Neuron (in vitro differentiated cells): ENCODE results near the gene ZBTB4.
A peak's percentile ranks its signal among the peaks of the same experiment; 100 is the strongest.
"Not testable (repeated sequence)": the region's sequence is repeated elsewhere in the genome, so short reads cannot be mapped to it uniquely, and the experiment has no call there.

ENCODE experiments used
- H2AFZ ChIP-seq: one replicate; pipeline ENCODE4 v1.6.1; 2013; ENCODE audit warnings: low read depth, mild to moderate bottlenecking, inconsistent platforms, low read length, moderate library complexity
- H3K27me3 ChIP-seq: one replicate; pipeline ENCODE4 v1.6.1; 2013; ENCODE audit warnings: low read length; ENCODE audit not compliant: insufficient read depth
- H3K36me3 ChIP-seq: one replicate; pipeline ENCODE4 v1.6.1; 2013; ENCODE audit warnings: low read length; ENCODE audit not compliant: insufficient read depth
- H3K4me1 ChIP-seq: one replicate; pipeline ENCODE4 v1.6.1; 2013; ENCODE audit warnings: low read length; ENCODE audit not compliant: insufficient read depth
- H3K4me3 ChIP-seq: 2 replicates; pipeline ENCODE4 v1.5.1; 2013; ENCODE audit warnings: mild to moderate bottlenecking, low read length, moderate library complexity
- H3K9me3 ChIP-seq: one replicate; pipeline ENCODE4 v1.6.1; 2013; ENCODE audit warnings: low read length

ZBTB4 gene

DNA sequence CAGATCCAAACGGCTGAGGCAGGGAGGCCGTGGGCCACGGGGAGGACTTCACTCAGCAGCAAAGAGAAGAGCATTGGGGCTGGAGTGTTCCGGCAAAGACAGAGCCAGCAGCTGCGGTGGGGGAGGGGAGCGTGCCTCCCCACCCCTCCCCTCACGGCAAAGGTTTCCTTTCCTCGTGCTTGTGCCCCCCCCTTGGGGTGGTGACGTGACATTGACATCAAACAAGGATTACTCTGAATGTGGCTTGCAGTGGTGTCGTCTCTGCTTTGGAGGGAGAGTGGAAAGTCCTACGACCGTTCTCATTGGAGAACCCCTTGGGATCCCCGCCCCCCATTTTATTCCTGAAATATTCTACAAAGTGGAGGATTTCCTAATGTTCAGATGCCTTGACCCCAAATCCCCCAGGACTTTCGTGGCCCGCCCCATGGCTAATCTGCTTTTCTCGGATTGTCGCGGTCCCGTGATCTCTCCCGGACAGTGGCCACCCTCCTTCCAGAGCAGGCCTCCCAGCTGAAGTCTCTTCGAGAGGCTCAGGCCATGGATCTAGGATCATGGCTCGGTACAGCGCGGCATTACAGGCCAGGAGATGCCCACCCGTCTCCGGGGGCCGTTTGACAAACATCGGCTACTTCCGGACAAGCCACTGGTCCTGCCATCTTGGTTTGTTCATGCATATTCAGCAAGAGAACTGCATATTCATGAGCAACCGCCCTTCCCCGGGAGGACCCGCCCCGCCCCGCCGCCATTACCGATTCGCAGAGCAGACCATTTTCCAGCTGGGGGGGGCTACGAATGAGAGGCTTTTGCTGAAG lies 4.0 kb upstream of the ZBTB4 start:
- H2AFZ ChIP-seq, result peak overlapping the region; percentile 30
- peak overlapping the region; percentile 81 for H3K4me3 ChIP-seq
- no peaks in the 10 kb centered on the region for H3K27me3 ChIP-seq
- peaks cover 35% of the 10 kb centered on the region for H3K4me1 ChIP-seq
- H3K9me3 ChIP-seq, result no peaks in the 10 kb centered on the region
- H3K36me3 ChIP-seq, result peaks cover 11% of the 10 kb centered on the region

DNA sequence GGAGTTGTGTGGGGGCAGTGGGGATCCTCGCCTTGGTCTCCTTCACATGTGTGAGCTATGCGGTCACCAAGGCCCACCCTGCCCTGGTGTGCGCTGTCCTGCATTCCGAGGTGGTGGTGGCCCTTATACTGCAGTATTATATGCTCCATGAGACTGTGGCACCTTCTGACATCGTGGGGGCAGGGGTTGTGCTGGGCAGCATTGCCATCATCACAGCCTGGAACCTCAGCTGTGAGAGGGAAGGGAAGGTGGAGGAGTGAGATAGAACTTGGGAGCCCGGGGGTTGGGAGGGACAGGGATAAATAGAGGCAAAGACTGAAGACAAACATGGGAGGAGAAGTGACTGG lies 3.3 kb upstream of the ZBTB4 start:
- not testable (repeated sequence) for H2AFZ ChIP-seq, H3K36me3 ChIP-seq, H3K27me3 ChIP-seq, H3K9me3 ChIP-seq
- Histone ChIP-seq H3K4me3 (peak overlapping the region; percentile 81), H3K4me1 (peaks cover 42% of the 10 kb centered on the region)

DNA sequence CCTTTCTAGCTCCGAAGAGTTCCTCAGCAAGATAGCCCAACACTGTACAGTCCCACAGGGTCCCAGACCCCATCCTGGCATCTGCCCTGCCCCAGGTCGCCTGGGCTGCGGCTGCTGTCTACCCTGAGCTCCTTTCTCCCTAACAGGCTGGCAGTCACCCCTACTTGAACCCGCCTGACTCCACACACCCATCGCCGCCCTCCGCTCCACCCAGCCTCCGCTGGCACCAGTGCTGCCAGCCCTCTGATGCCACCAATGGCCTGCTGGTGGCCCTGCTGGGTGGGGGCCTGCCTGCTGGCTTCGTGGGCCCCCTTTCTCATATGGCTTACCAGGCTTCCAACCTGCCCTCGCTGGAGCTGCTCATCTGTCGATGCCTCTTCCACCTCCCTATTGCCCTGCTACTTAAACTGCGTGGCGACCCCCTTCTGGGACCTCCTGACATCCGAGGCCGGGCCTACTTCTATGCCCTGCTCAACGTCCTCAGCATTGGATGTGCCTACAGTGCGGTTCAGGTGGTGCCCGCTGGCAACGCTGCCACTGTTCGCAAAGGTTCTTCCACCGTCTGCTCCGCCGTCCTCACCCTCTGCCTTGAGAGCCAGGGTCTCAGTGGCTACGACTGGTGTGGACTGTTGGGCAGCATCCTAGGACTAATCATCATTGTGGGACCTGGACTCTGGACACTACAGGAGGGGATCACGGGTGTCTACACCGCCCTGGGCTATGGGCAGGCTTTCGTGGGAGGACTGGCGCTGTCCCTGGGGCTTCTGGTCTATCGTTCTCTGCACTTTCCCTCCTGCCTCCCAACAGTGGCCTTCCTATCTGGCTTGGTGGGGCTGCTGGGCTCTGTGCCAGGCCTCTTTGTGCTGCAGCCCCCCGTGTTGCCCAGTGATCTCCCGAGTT lies 2.7 kb upstream of the ZBTB4 start:
- not testable (repeated sequence) for H2AFZ ChIP-seq, H3K36me3 ChIP-seq, H3K9me3 ChIP-seq, H3K27me3 ChIP-seq, H3K4me3 ChIP-seq
- peaks cover 44% of the 10 kb centered on the region for H3K4me1 ChIP-seq

DNA sequence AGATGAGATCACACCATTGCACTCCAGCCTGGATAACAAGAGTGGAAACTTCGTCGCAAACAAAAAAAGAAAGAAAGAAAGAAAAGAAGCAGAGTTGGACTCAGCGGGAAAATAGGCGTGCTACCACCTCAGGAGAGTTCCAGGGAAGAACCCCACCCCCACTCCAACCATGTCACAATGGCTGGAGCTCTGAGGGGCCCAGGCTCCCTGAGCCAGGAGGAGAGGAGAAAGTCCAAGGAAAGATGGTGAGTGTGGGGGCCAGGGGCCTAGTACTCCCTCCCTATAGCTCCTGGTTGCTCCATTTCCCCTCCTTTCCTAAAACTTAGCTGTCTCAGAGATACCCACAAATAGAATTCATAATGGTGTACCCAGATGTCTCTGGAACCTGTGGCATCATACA lies 1.8 kb upstream of the ZBTB4 start, which contains the start of gene SLC35G6:
SLC35G6 (plus strand) TSS at position 172 of the 400 bp plus-strand sequence; CDS start at position 243, 71 bp downstream.
- Histone ChIP-seq H3K4me1 (peaks cover 42% of the 10 kb centered on the region), H3K4me3 (peak within 1 kb of the TSS; percentile 58)
- H3K9me3 ChIP-seq, H2AFZ ChIP-seq, H3K27me3 ChIP-seq, H3K36me3 ChIP-seq: not testable (repeated sequence)

DNA sequence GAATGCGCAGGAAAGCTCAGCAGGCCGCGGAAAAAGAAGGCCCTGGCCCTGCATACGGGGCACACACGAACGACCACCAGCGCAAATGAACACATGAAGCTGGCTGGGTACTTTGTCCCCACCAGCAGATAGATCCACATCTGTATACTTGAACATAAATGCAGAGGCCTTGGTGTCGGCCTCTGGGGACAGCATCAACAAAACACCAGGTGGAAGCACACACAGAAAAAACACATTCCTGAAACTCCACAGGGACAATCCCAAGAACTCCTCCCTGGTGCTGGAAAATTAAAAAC lies 606 bp upstream of the ZBTB4 start:
- Histone ChIP-seq H2AFZ (peak overlapping the region; percentile 8), H3K36me3 (no peaks in the 10 kb centered on the region), H3K9me3 (no peaks in the 10 kb centered on the region), H3K27me3 (no peaks in the 10 kb centered on the region), H3K4me1 (peaks cover 33% of the 10 kb centered on the region), H3K4me3 (peak overlapping the region; percentile 58)

DNA sequence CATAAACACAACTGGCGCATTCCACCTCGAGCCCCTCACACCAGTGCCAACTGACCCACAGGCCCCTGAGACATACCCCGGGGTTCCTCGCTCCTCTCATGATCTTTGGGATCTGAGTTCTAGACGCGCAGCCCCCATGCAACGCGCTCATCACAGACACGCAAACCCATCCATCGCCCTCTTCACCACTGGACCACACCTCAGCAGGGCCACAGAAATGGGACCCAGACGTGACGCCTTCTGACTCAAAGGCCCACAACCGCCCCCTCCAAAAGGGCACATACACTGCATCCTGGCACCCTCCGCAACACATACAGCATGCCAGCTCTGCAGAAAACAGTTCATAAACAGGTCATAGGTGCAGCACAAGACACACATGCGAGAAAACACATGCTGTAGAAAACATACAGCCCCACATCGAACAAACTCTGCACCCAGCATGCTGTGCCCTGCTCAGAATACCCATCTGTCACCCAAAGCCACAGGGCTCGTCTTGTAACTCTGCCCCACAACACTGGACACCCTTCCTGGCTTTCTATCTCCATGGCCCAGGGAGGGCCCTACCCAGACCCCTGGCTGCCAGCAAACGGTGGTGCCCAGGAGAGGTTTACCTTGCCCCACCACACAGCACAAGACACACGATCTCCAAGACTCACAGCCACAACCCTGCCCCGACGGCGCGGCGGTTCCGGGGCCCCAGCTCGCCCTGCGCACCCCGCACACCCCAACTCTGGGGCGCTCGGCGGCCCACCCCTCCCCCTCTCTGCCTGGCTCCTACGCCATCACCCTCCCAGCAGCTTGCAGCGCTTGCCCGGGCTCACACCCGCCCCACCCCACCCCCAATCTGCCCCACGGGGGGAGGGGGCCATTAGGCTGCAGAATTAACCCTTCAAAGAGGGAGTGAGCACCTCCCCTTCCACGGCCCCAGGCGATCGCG lies 887 bp downstream of the ZBTB4 start:
- Histone ChIP-seq H2AFZ (no peak overlapping the region), H3K27me3 (no peaks in the 10 kb centered on the region), H3K4me3 (peak overlapping the region; percentile 55), H3K36me3 (no peaks in the 10 kb centered on the region), H3K4me1 (peaks cover 32% of the 10 kb centered on the region), H3K9me3 (no peaks in the 10 kb centered on the region)

DNA sequence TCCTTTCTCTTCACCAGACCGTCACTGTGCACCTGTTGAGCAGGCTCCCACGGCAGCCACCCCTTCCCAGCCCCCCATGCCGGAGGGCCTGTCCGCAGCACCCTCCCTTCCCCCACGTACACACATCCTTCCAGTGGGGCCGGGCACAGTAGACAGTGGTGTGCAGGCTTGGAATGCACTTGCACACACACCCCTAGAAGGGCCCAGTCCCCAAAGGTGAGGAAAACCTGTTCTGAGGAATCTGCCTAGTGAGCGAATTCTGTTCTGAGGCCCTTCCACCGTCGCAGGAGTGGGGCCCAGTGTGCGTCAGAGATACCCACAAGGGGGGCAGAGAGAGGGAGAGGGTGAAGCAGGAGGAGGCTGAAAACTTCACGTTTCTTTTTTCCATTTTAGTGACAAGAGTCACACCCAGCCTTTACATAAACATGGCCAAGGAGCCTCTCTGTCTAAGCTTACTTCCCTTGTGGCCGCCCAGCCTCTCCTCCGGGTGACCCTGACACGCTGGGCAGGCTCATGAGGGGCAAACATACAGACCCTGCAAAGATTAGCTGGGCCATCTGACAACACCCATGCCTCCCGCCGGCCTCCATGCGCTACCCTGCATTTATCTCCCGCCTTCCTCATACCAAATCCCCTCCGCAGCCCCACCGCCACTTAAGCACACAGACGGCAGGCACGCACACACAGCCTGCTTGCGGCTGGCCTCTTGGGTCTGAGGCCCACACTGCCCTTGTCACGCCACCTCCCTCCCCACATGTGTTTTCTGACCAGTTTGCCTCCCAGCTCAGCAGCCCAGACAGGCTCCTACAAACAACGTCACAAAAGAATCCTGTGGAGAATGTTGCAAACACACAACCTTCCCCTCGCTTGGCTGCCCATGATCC lies 1.8 kb downstream of the ZBTB4 start:
- Histone ChIP-seq H3K9me3 (no peaks in the 10 kb centered on the region), H3K27me3 (no peaks in the 10 kb centered on the region), H2AFZ (no peak overlapping the region), H3K4me1 (peaks cover 25% of the 10 kb centered on the region), H3K36me3 (no peaks in the 10 kb centered on the region), H3K4me3 (peak overlapping the region; percentile 55)

DNA sequence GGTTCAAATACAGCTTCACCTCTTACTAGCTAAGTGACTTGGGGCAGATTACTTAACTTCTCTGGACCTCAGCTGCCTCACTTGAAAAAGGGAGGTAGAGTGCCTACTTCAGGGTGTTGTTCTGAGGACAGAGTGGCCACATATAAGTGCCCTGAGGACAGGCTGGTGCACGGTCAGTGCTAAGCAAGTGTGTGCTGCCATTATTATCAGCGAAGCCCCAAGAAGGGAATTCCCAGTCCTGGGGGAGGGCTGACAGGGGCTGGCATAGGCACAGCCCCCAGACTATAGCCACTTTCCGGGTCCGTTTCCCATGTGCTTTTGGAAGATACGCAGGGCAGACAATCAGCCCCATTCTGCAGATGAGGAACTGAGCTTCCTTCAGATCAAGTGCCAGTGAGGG lies 2.5 kb downstream of the ZBTB4 start:
- Histone ChIP-seq H3K27me3 (no peaks in the 10 kb centered on the region), H2AFZ (no peak overlapping the region), H3K4me3 (no peak overlapping the region), H3K36me3 (no peaks in the 10 kb centered on the region), H3K4me1 (peaks cover 25% of the 10 kb centered on the region), H3K9me3 (no peaks in the 10 kb centered on the region)

DNA sequence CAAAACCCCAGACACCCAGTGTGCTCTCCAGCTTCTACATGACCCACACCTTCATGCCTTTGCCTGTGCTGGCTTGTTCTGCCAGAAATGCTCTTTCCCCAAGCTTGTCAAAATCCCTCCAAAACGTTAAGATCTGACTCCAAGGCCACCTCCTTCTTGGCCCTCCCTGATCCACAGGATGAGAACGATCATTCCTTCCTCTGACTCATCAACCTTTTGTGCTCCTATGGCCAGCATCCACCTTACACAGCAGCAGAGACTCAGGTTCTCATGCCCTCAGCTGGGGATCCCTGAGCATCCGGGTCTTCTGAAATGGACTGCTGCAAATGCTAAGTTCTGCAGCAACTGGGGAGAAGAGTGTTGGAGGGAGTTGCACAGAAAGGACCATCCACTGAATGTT lies 2.9 kb downstream of the ZBTB4 start:
- Histone ChIP-seq H3K4me1 (peaks cover 25% of the 10 kb centered on the region), H3K4me3 (no peak overlapping the region), H3K36me3 (no peaks in the 10 kb centered on the region), H3K9me3 (no peaks in the 10 kb centered on the region), H2AFZ (no peak overlapping the region), H3K27me3 (no peaks in the 10 kb centered on the region)

DNA sequence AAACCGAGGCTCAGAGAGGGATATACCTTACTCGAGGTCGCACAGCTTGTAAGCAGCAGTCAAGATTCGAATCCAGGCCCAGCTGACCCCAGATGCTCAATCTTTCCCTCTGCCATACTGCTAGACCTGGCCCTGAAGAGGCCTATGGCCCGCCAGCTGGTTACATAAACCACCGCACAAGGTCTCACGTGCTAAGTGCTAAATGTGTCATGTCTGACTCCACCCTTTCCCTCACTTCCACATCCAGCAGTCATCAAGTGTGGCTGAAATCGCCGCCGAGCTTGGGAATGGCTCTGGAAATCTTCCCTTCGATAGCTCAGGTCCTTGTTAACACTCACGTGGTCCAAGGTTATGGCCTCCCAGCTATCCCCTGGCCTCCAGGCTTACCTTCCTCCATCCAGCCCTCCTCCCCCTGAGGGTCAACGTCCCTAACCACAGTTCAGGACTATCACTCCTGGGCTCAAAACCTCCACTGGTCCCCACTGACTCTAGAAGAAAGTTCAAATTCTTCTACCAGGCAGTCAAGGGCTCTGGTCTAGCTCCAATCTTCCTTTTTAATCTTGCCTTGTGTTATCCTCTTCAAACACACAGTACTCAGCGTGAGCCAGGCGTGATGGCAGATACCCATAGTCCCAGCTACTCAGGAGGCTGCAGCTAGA lies 3.5 kb downstream of the ZBTB4 start:
- H3K9me3 ChIP-seq, result no peaks in the 10 kb centered on the region
- no peaks in the 10 kb centered on the region for H3K27me3 ChIP-seq
- H3K36me3 ChIP-seq, result no peaks in the 10 kb centered on the region
- no peak overlapping the region for H3K4me3 ChIP-seq
- H3K4me1 ChIP-seq, result peaks cover 23% of the 10 kb centered on the region
- H2AFZ ChIP-seq, result no peak overlapping the region

DNA sequence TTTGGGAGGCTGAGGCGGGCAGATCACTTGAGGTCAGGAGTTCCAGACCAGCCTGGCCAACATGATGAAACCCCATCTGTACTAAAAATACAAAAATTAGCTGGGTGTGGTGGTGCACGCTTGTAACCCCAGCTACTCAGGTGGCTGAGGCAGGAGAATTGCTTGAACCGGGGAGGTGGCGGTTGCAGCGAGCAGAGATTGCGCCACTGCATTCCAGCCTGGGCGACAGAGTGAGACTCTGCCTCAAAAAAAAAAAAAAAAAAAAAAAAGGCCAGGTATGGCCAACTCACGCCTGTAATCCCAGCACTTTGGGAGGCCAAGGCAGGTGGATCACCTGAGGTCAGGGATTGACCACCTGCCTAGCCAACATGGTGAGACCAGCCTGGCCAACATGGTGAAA lies 4.7 kb downstream of the ZBTB4 start:
- H3K4me3 ChIP-seq, H3K36me3 ChIP-seq, H3K27me3 ChIP-seq, H2AFZ ChIP-seq, H3K9me3 ChIP-seq: not testable (repeated sequence)
- peaks cover 18% of the 10 kb centered on the region for H3K4me1 ChIP-seq

DNA sequence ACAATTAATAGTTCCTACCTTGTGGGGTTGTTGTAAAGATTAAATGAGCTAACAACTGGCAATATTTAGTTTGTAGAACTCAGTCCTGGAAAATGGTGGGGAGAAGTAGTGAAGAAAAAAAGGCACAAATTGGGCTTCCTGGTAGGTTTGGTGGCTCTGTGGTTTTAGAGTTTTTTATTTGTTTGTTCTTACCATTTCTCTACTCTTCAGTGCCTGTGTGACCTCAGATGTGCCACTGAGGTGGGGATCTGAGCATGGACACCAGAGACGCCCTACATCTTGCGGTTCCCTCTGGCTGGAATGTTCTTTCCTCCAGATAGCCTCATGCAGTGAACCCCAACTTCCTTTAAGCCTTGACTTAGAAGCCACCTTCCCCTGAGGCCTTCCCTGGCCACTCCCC lies 7.7 kb downstream of the ZBTB4 start:
- H3K36me3 ChIP-seq, result peaks cover under 1% of the 10 kb centered on the region
- H3K4me3 ChIP-seq, result no peak overlapping the region
- H3K4me1 ChIP-seq, result peaks cover 14% of the 10 kb centered on the region
- no peaks in the 10 kb centered on the region for H3K27me3 ChIP-seq
- no peaks in the 10 kb centered on the region for H3K9me3 ChIP-seq
- H2AFZ ChIP-seq, result no peak overlapping the region
